GM12878 (cell line): ENCODE results near the gene KBTBD4. TPM values are rescaled to one million over a fixed set of nuclear protein-coding genes. Genes with fewer than 3 reads are reported as not detected.

Experiments used
- ATAC-seq: fragments of 200-7000 bp; cut with Tn5 transposase; 3 replicates; pipeline ENCODE4 v1.9.1; 2020; ENCODE audit warnings: mild to moderate bottlenecking, moderate library complexity
- BruUV-seq: library from RNA; stranded (reverse); fragments of 400-500 nt; replicated peaks from 2 replicates; lab custom pipeline; 2021; lab: Mats Ljungman, UMichigan
- CTCF ChIA-PET: fragments of 300-600 bp; sonication (Branson Sonifier 250); formaldehyde crosslinking; extraction: SDS; loops from one replicate; lab custom pipeline; 2021; ENCODE audit warnings: inconsistent platforms; lab: Yijun Ruan, JAX
- POLR2A ChIA-PET: fragments of 350-600 bp; formaldehyde crosslinking; extraction: SDS; loops from one replicate; lab custom pipeline; 2021; ENCODE audit warnings: inconsistent platforms; lab: Charles Lee
- RAD21 ChIA-PET: fragments of 300-600 bp; sonication (Branson Sonifier 250); formaldehyde crosslinking; loops from one replicate; lab custom pipeline; 2023; ENCODE audit warnings: antibody characterized with exemption; ENCODE audit not compliant: unreplicated experiment; lab: Charles Lee
- SMC1A ChIA-PET: fragments of 300-600 bp; sonication (Branson Sonifier 250); formaldehyde crosslinking; loops from one replicate; lab custom pipeline; 2023; ENCODE audit not compliant: unreplicated experiment, uncharacterized antibody; lab: Charles Lee
- DNase-seq: peaks from one replicate; pipeline ENCODE4 v3.0.0-alpha.2; 2011; ENCODE audit warnings: low read depth, low spot score
- FAIRE-seq: peaks from 3 replicates; lab custom pipeline; 2011; peaks lifted over from hg19 to GRCh38; lab: Jason Lieb, UNC
- H2AFZ ChIP-seq: 2 replicates; pipeline ENCODE4 v1.6.0; 2011; ENCODE audit warnings: low read depth, low read length, control low read depth; ENCODE audit not compliant: control insufficient read depth
- H3K27ac ChIP-seq: 2 replicates; pipeline ENCODE4 v1.5.1; 2011; ENCODE audit warnings: control low read depth; ENCODE audit not compliant: control insufficient read depth, insufficient read depth
- H3K27me3 ChIP-seq, 2 experiments: replicated peaks in 1 of 2; 2 replicates each; pipeline versions ENCODE4 v1.6.0 to v1.6.1; 2011; ENCODE audit warnings: low read length in 1 of 2; ENCODE audit not compliant: control insufficient read depth in 2 of 2, insufficient read depth in 2 of 2
- H3K36me3 ChIP-seq, 2 experiments: 2 replicates each; pipeline ENCODE4 v1.5.1; 2011; ENCODE audit warnings: low read length in 1 of 2; ENCODE audit not compliant: control insufficient read depth in 2 of 2, insufficient read depth in 2 of 2
- H3K4me1 ChIP-seq: 2 replicates; pipeline ENCODE4 v1.6.1; 2011; ENCODE audit warnings: mild to moderate bottlenecking, low read length, moderate library complexity, mixed read lengths; ENCODE audit not compliant: control insufficient read depth, insufficient read depth
- H3K4me2 ChIP-seq: 2 replicates; pipeline ENCODE4 v1.6.0; 2011; ENCODE audit warnings: control low read depth; ENCODE audit not compliant: control insufficient read depth, insufficient read depth
- H3K4me3 ChIP-seq: fragments of 200-600 bp; sonication (generic); 2 replicates; pipeline ENCODE4 v1.5.1; 2016
- H3K79me2 ChIP-seq: 2 replicates; pipeline ENCODE4 v1.6.0; 2011; ENCODE audit warnings: low read length; ENCODE audit not compliant: control insufficient read depth, insufficient read depth
- H3K9ac ChIP-seq: 2 replicates; pipeline ENCODE4 v1.8.0; 2011; ENCODE audit warnings: low read length, control low read depth, mixed read lengths; ENCODE audit not compliant: control insufficient read depth, insufficient read depth
- H3K9me3 ChIP-seq: replicated peaks from 3 replicates; pipeline ENCODE4 v1.5.1; 2011; ENCODE audit warnings: mild to moderate bottlenecking, low read length; ENCODE audit not compliant: control insufficient read depth, insufficient read depth
- H4K20me1 ChIP-seq: 2 replicates; pipeline ENCODE4 v1.6.0; 2011; ENCODE audit not compliant: control insufficient read depth, insufficient read depth
- CBX3 ChIP-seq: fragments of 200-600 bp; sonication (generic); IDR thresholded peaks from 2 replicates; pipeline ENCODE4 v1.6.1; 2016; ENCODE audit warnings: low read depth, borderline replicate concordance
- CHD2 ChIP-seq: IDR thresholded peaks from 2 replicates; pipeline ENCODE4 v1.6.1; 2011; ENCODE audit warnings: low read depth, low read length, improper control_type of control experiment, borderline replicate concordance
- EED ChIP-seq: sonication (generic); IDR thresholded peaks from 2 replicates; pipeline ENCODE4 v1.6.1; 2016; ENCODE audit warnings: antibody characterized with exemption, low read depth
- ESRRA ChIP-seq: IDR thresholded peaks from 2 replicates; pipeline ENCODE4 v1.6.1; 2012; ENCODE audit warnings: mild to moderate bottlenecking, low read length, improper control_type of control experiment
- FOXK2 ChIP-seq: fragments of 450-650 bp; IDR thresholded peaks from 2 replicates; pipeline ENCODE4 v1.6.1; 2017; ENCODE audit warnings: mild to moderate bottlenecking, moderate library complexity
- JUNB ChIP-seq: IDR thresholded peaks from 2 replicates; pipeline ENCODE4 v1.6.1; 2016; ENCODE audit warnings: antibody characterized with exemption, mild to moderate bottlenecking
- JUND ChIP-seq: IDR thresholded peaks from 2 replicates; pipeline ENCODE4 v1.6.1; 2012; ENCODE audit warnings: low read depth, mild to moderate bottlenecking, low read length, improper control_type of control experiment, moderate library complexity
- KAT2A ChIP-seq: conservative IDR thresholded peaks from 2 replicates; pipeline ENCODE4 v1.6.1; 2011; ENCODE audit warnings: low read depth, low read length; ENCODE audit not compliant: control insufficient read depth
- KDM1A ChIP-seq: fragments of 200-600 bp; sonication (generic); IDR thresholded peaks from 2 replicates; pipeline ENCODE4 v1.6.1; 2016; ENCODE audit warnings: borderline replicate concordance
- NFIC ChIP-seq: IDR thresholded peaks from 2 replicates; pipeline ENCODE4 v1.6.1; 2012; ENCODE audit warnings: low read depth, mild to moderate bottlenecking, inconsistent platforms, low read length, moderate library complexity
- NKRF ChIP-seq: fragments of 450-650 bp; conservative IDR thresholded peaks from 2 replicates; pipeline ENCODE4 v1.6.1; 2017; ENCODE audit warnings: mild to moderate bottlenecking, moderate library complexity
- POLR2A ChIP-seq: IDR thresholded peaks from 2 replicates; pipeline ENCODE4 v1.6.1; 2011; ENCODE audit warnings: low read depth, mild to moderate bottlenecking, low read length
- POU2F2 ChIP-seq: IDR thresholded peaks from 3 replicates; pipeline ENCODE4 v1.6.1; 2011; ENCODE audit warnings: low read depth, mild to moderate bottlenecking, low read length, borderline replicate concordance
- SUZ12 ChIP-seq: fragments of 200-600 bp; sonication (generic); IDR thresholded peaks from one replicate; pipeline ENCODE4 v1.6.1; 2018; ENCODE audit warnings: antibody characterized with exemption, mild to moderate bottlenecking; ENCODE audit not compliant: unreplicated experiment
- ZBTB4 ChIP-seq: fragments of 450-650 bp; formaldehyde crosslinking; IDR thresholded peaks from 2 replicates; pipeline ENCODE4 v1.4.0; 2022; ENCODE audit warnings: mild to moderate bottlenecking, moderate library complexity
- ZNF24 ChIP-seq: fragments of 450-650 bp; IDR thresholded peaks from 2 replicates; pipeline ENCODE4 v1.6.1; 2017; ENCODE audit warnings: antibody characterized with exemption, mild to moderate bottlenecking
- WGBS: methylation state at CpG from one replicate; pipeline ENCODE4 v1.1.6; 2016; ENCODE audit warnings: low lambda C conversion rate; ENCODE audit not compliant: insufficient replicate concordance, insufficient coverage; ENCODE audit errors: missing lambda C conversion rate; 5-methylcytosine and 5-hydroxymethylcytosine counted together
- in situ Hi-C: fragments of 300-500 bp; cut with MboI; formaldehyde crosslinking; loops from 9 replicates; pipeline ENCODE4 v1.14.3; 2018; ENCODE audit warnings: mixed read lengths
- intact Hi-C: fragments of 100-400 bp; cut with micrococcal nuclease; formaldehyde crosslinking; loops from one replicate; pipeline ENCODE4 v1.14.2; 2022; ENCODE audit not compliant: unreplicated experiment
- polyA plus RNA-seq, 11 experiments: library from polyadenylated mRNA; depleted of rRNA in 4 of 11; unstranded in 6 of 11; stranded (reverse) in 5 of 11; fragments of >200 nt; fragmentation: Nextera tagmentation in 4 of 11; fragmentation: Illumina TruSeq in 1 of 11; extraction: Ambion mirVana in 4 of 11; extraction: Trizol in 1 of 11; gene quantifications; 1 replicate in 1 of 11; 2 replicates in 10 of 11; pipeline versions ENCODE4 v1.2.1 to v1.2.3, GENCODE V29; 2011 to 2016; ENCODE audit warnings: inconsistent platforms in 2 of 11, missing spikeins in 2 of 11, low read depth in 1 of 11
- total RNA-seq, 4 experiments: library from RNA; depleted of rRNA in 3 of 4; stranded (reverse); fragments of >200 nt in 3 of 4; fragmentation: Illumina TruSeq in 1 of 4; extraction: Trizol in 1 of 4; gene quantifications; 2 replicates each; pipeline versions ENCODE4 v1.2.1 to v1.2.3, GENCODE V29; 2013 to 2021
- TF ChIP-seq, protein P1 (sequence below): fragments of 450-650 bp; IDR thresholded peaks from 2 replicates; pipeline ENCODE4 v1.6.1; 2017; ENCODE audit warnings: borderline replicate concordance
- TF ChIP-seq, protein P2 (sequence below): fragments of 450-650 bp; IDR thresholded peaks from 2 replicates; pipeline ENCODE4 v1.6.1; 2017; ENCODE audit warnings: mild to moderate bottlenecking

The KBTBD4 gene
- total and polyA plus RNA-seq, 10 of the 15 experiments (the other 5 are each of a cell fraction or from before 2014, with no cell fraction given) = 18.4 to 46.4 (median 25.7) TPM

GRCh38 chr11:47607380-47607779 is 28.6 kb upstream of the KBTBD4 start:
- SMC1A ChIA-PET = no interaction called here
- CTCF ChIA-PET = interaction anchor here (1.0 to 2.7 kb wide), 3 partner anchors 9 to 55 kb away, joined by 3 to 13 read pairs (median 3); partner anchors contain the start of gene CELF1
- Histone ChIP-seq H3K27ac (no peak overlapping the region), H3K27me3 (no peaks in the 10 kb centered on the region; a peak in 1 of 4 replicates), H3K4me1 (peaks cover 8% of the 10 kb centered on the region), H3K36me3 (no peaks in the 10 kb centered on the region), H3K9me3 (no peaks in the 10 kb centered on the region), H3K9ac (no peak overlapping the region), H3K4me3 (no peak overlapping the region), H3K4me2 (no peak overlapping the region), H3K79me2 (no peaks in the 10 kb centered on the region), H2AFZ (no peak overlapping the region), H4K20me1 (no peaks in the 10 kb centered on the region)
- 78% methylated on average over 7 of the region's 7 CpGs for WGBS
- no peak for DNase-seq
- in situ Hi-C loops (no loop called here), intact Hi-C loops (no loop called here)
- no peak for ATAC-seq
- RAD21 ChIA-PET = interaction anchor here (1.0 to 1.1 kb wide), 3 partner anchors 10 to 109 kb away, joined by 3 read pairs; no protein-coding TSS in a partner anchor
- no peak for FAIRE-seq
- POLR2A ChIA-PET = no interaction called here
- no TSS peak for BruUV-seq
- TF ChIP-seq NKRF (no peak), ZBTB4 (CRISPR knock-in tag) (no peak), JUNB (no peak), CBX3 (no peak), KAT2A (no peak), NFIC (no peak), SUZ12 (no peak), EED (no peak), ZNF24 (no peak), POU2F2 (no peak), CHD2 (no peak), FOXK2 (no peak), ESRRA (no peak), KDM1A (no peak), POLR2A (no peak), JUND (no peak)
- TF ChIP-seq, protein P1, sequence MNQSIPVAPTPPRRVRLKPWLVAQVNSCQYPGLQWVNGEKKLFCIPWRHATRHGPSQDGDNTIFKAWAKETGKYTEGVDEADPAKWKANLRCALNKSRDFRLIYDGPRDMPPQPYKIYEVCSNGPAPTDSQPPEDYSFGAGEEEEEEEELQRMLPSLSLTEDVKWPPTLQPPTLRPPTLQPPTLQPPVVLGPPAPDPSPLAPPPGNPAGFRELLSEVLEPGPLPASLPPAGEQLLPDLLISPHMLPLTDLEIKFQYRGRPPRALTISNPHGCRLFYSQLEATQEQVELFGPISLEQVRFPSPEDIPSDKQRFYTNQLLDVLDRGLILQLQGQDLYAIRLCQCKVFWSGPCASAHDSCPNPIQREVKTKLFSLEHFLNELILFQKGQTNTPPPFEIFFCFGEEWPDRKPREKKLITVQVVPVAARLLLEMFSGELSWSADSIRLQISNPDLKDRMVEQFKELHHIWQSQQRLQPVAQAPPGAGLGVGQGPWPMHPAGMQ = no peak
- TF ChIP-seq, protein P2, sequence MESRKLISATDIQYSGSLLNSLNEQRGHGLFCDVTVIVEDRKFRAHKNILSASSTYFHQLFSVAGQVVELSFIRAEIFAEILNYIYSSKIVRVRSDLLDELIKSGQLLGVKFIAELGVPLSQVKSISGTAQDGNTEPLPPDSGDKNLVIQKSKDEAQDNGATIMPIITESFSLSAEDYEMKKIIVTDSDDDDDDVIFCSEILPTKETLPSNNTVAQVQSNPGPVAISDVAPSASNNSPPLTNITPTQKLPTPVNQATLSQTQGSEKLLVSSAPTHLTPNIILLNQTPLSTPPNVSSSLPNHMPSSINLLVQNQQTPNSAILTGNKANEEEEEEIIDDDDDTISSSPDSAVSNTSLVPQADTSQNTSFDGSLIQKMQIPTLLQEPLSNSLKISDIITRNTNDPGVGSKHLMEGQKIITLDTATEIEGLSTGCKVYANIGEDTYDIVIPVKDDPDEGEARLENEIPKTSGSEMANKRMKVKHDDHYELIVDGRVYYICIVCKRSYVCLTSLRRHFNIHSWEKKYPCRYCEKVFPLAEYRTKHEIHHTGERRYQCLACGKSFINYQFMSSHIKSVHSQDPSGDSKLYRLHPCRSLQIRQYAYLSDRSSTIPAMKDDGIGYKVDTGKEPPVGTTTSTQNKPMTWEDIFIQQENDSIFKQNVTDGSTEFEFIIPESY = no peak
